Lower leg skin (tissue), 3 donors: Measurements from ENCODE around the gene MYLK4.

ENCODE experiments used
- POLR2A ChIP-seq, 2 donors: fragments of 450-650 bp; IDR thresholded peaks; one replicate each; pipeline ENCODE4 v1.6.1; 2016 to 2017; ENCODE audit warnings: antibody characterized with exemption in 2 of 2, mild to moderate bottlenecking in 1 of 2, moderate library complexity in 1 of 2
- TF ChIP-seq, protein P1 (sequence below), 3 donors: fragments of 450-650 bp; IDR thresholded peaks; one replicate each; pipeline ENCODE4 v1.5.1; 2016; ENCODE audit warnings: antibody characterized with exemption in 3 of 3, mild to moderate bottlenecking in 3 of 3, moderate library complexity in 2 of 3

- TF ChIP-seq, protein P1, sequence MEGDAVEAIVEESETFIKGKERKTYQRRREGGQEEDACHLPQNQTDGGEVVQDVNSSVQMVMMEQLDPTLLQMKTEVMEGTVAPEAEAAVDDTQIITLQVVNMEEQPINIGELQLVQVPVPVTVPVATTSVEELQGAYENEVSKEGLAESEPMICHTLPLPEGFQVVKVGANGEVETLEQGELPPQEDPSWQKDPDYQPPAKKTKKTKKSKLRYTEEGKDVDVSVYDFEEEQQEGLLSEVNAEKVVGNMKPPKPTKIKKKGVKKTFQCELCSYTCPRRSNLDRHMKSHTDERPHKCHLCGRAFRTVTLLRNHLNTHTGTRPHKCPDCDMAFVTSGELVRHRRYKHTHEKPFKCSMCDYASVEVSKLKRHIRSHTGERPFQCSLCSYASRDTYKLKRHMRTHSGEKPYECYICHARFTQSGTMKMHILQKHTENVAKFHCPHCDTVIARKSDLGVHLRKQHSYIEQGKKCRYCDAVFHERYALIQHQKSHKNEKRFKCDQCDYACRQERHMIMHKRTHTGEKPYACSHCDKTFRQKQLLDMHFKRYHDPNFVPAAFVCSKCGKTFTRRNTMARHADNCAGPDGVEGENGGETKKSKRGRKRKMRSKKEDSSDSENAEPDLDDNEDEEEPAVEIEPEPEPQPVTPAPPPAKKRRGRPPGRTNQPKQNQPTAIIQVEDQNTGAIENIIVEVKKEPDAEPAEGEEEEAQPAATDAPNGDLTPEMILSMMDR (IDR thresholded peaks at IDR 0.05): peak in 1 of 3 donors; percentile 26
- TF ChIP-seq POLR2A (IDR thresholded peaks at IDR 0.05): no peak
Observed at GRCh38 chr6:2749969-2750600, 637 bp downstream of the MYLK4 start.
